Erythroblast (primary cell): ENCODE measurements around the gene TBC1D8.

ENCODE experiments used
- GATA1 ChIP-seq: IDR thresholded peaks from 2 replicates; pipeline ENCODE4 v1.6.1; 2011; ENCODE audit warnings: low read depth, mild to moderate bottlenecking, control low read depth, low read length, moderate library complexity
- POLR2A ChIP-seq: IDR thresholded peaks from 2 replicates; pipeline ENCODE4 v1.6.1; 2011; ENCODE audit warnings: mild to moderate bottlenecking, low read length

GRCh38 chr2:100983684-100984310, 167.4 kb downstream of the TBC1D8 start:
- no peak for TF ChIP-seq POLR2A
- TF ChIP-seq GATA1, result no peak
